SU-DHL-6 (cell line): ENCODE results near the gene DGKA.

Experiments
- H2AFZ ChIP-seq: fragments of 200-600 bp; sonication (generic); 2 replicates; pipeline ENCODE4 v1.6.1; 2014; ENCODE audit warnings: low read depth, mild to moderate bottlenecking, moderate library complexity, mixed read lengths, antibody characterized with exemption, low read length; ENCODE audit not compliant: severe bottlenecking
- H3F3A ChIP-seq: fragments of 200-600 bp; shearing (Covaris generic); 2 replicates; pipeline ENCODE4 v1.6.0; 2016; ENCODE audit warnings: antibody characterized with exemption, mild to moderate bottlenecking; ENCODE audit not compliant: insufficient read depth
- H3K27ac ChIP-seq: fragments of 200-600 bp; sonication (generic); 2 replicates; pipeline ENCODE4 v1.5.1; 2016; ENCODE audit warnings: low read depth, mild to moderate bottlenecking, low read length, moderate library complexity, mixed read lengths
- H3K27me3 ChIP-seq: fragments of 200-600 bp; sonication (generic), shearing (Covaris generic); 2 replicates; pipeline ENCODE4 v1.6.0; 2014; ENCODE audit warnings: mild to moderate bottlenecking, low read length
- H3K36me3 ChIP-seq: fragments of 200-600 bp; sonication (generic); 2 replicates; pipeline ENCODE4 v1.6.1; 2014; ENCODE audit warnings: mild to moderate bottlenecking, low read length, mixed read lengths
- H3K4me2 ChIP-seq: fragments of 300-600, 200-600 bp; shearing (Covaris generic), sonication (generic); 2 replicates; pipeline ENCODE4 v1.6.0; 2014; ENCODE audit warnings: low read length, low read depth, mild to moderate bottlenecking; ENCODE audit not compliant: poor library complexity, severe bottlenecking
- H3K4me3 ChIP-seq: fragments of 200-600 bp; sonication (generic); 2 replicates; pipeline ENCODE4 v1.5.1; 2014; ENCODE audit warnings: antibody characterized with exemption, low read length, mild to moderate bottlenecking, mixed read lengths; ENCODE audit not compliant: insufficient read depth, poor library complexity, severe bottlenecking
- H3K79me2 ChIP-seq: fragments of 200-600 bp; sonication (generic); 2 replicates; pipeline ENCODE4 v1.6.1; 2014; ENCODE audit warnings: mild to moderate bottlenecking, low read length, moderate library complexity; ENCODE audit not compliant: insufficient read depth
- H3K9ac ChIP-seq: fragments of 200-600 bp; sonication (generic); 2 replicates; pipeline ENCODE4 v1.7.0; 2014; ENCODE audit warnings: mild to moderate bottlenecking, low read length
- H3K9me2 ChIP-seq: fragments of 200-600 bp; sonication (generic); replicated peaks from 2 replicates; pipeline ENCODE4 v1.6.1; 2014; ENCODE audit warnings: low read length; ENCODE audit not compliant: insufficient read depth
- H3K9me3 ChIP-seq: fragments of 200-600 bp; sonication (generic); 2 replicates; pipeline ENCODE4 v1.6.1; 2014; ENCODE audit warnings: low read length, mixed read lengths; ENCODE audit not compliant: insufficient read depth
- H4K20me1 ChIP-seq: fragments of 200-600 bp; sonication (generic); 2 replicates; pipeline ENCODE4 v1.6.1; 2014; ENCODE audit warnings: low read depth, mild to moderate bottlenecking, antibody characterized with exemption, low read length, moderate library complexity, mixed read lengths
- CTCF ChIP-seq: fragments of 200-600 bp; sonication (generic); IDR thresholded peaks from one replicate; pipeline ENCODE4 v1.5.1; 2017; ENCODE audit warnings: antibody characterized with exemption, mild to moderate bottlenecking, low read length, moderate library complexity; ENCODE audit not compliant: insufficient read depth, poor library complexity, severe bottlenecking
- EZH2phosphoT487 ChIP-seq: fragments of 200-600 bp; sonication (generic), shearing (Covaris generic); conservative IDR thresholded peaks from 2 replicates; pipeline ENCODE4 v1.6.1; 2018; ENCODE audit warnings: mild to moderate bottlenecking, antibody characterized with exemption, low read length, moderate library complexity, mixed read lengths

The DGKA gene

GRCh38 chr12:55906056-55906455 lies 24.9 kb upstream of the DGKA start:
- H3K9me3 ChIP-seq, result no peaks in the 10 kb centered on the region
- H3K9me2 ChIP-seq, result no peaks in the 10 kb centered on the region
- H3K9ac ChIP-seq, result no peak overlapping the region
- no peaks in the 10 kb centered on the region for H4K20me1 ChIP-seq
- H3F3A ChIP-seq, result 0 out of 2 replicates have a peak, but pooled peaks cover 6% of the 10 kb centered on the region
- 0 out of 2 replicates have a peak, but pooled peaks cover 4% of the 10 kb centered on the region for H3K36me3 ChIP-seq
- H3K79me2 ChIP-seq, result peaks cover 17% of the 10 kb centered on the region; the same call in 1 of the 2 replicates
- H3K4me2 ChIP-seq, result no peak overlapping the region
- H2AFZ ChIP-seq, result no peak overlapping the region
- no peak overlapping the region for H3K27ac ChIP-seq
- no peak for TF ChIP-seq CTCF
- TF ChIP-seq EZH2phosphoT487, result no peak
- no peak overlapping the region for H3K4me3 ChIP-seq
- no peaks in the 10 kb centered on the region for H3K27me3 ChIP-seq

GRCh38 chr12:55908726-55909512 lies 22.0 kb upstream of the DGKA start:
- TF ChIP-seq CTCF, result no peak
- TF ChIP-seq EZH2phosphoT487, result no peak
- Histone ChIP-seq H3K9ac (no peak overlapping the region), H4K20me1 (no peaks in the 10 kb centered on the region), H3K79me2 (peaks cover 44% of the 10 kb centered on the region; the same call in 1 of the 2 replicates), H2AFZ (no peak overlapping the region), H3K4me3 (no peak overlapping the region), H3F3A (0 out of 2 replicates have a peak, but pooled peaks cover 6% of the 10 kb centered on the region), H3K36me3 (no peaks in the 10 kb centered on the region), H3K27ac (no peak overlapping the region), H3K27me3 (no peaks in the 10 kb centered on the region), H3K9me2 (no peaks in the 10 kb centered on the region), H3K4me2 (no peak overlapping the region), H3K9me3 (no peaks in the 10 kb centered on the region)

GRCh38 chr12:55909513-55909884 lies 21.5 kb upstream of the DGKA start:
- TF ChIP-seq CTCF (no peak), EZH2phosphoT487 (no peak)
- H3K4me2 ChIP-seq, result no peak overlapping the region
- 0 out of 2 replicates have a peak, but pooled peaks cover 6% of the 10 kb centered on the region for H3F3A ChIP-seq
- H2AFZ ChIP-seq, result no peak overlapping the region
- H4K20me1 ChIP-seq, result no peaks in the 10 kb centered on the region
- H3K9me2 ChIP-seq, result no peaks in the 10 kb centered on the region
- no peak overlapping the region for H3K27ac ChIP-seq
- no peak overlapping the region for H3K4me3 ChIP-seq
- peaks cover 50% of the 10 kb centered on the region for H3K79me2 ChIP-seq
- peaks cover 4% of the 10 kb centered on the region; the same call in 1 of the 2 replicates for H3K36me3 ChIP-seq
- H3K9me3 ChIP-seq, result no peaks in the 10 kb centered on the region
- no peak overlapping the region for H3K9ac ChIP-seq
- H3K27me3 ChIP-seq, result no peaks in the 10 kb centered on the region
